Dendritic cell treated with granulocyte-macrophage colony-stimulating factor and Interleukin-4, amounts not matched to agents 40 ng/mL and 50 ng/mL, for 4 days (primary cell): Measurements from ENCODE around the gene PLCB4.

Experiments used
- H3K27ac Mint-ChIP-seq: one replicate; pipeline ENCODE4 v1.8.0; 2022; ENCODE audit warnings: mild to moderate bottlenecking, mixed read lengths
- H3K27me3 Mint-ChIP-seq: one replicate; pipeline ENCODE4 v1.8.0; 2022; ENCODE audit warnings: mild to moderate bottlenecking, mixed read lengths
- H3K36me3 Mint-ChIP-seq: one replicate; pipeline ENCODE4 v1.8.0; 2022; ENCODE audit warnings: low read depth, mixed read lengths
- H3K4me1 Mint-ChIP-seq: one replicate; pipeline ENCODE4 v1.8.0; 2022; ENCODE audit warnings: low read depth, mixed read lengths
- H3K4me3 Mint-ChIP-seq: one replicate; pipeline ENCODE4 v1.8.0; 2022; ENCODE audit warnings: mild to moderate bottlenecking, moderate library complexity, mixed read lengths
- H3K9me3 Mint-ChIP-seq: one replicate; pipeline ENCODE4 v1.8.0; 2022; ENCODE audit warnings: mixed read lengths
- intact Hi-C: fragments of 100-400 bp; cut with micrococcal nuclease; formaldehyde crosslinking; loops from one replicate; pipeline ENCODE4 v1.15.0; 2022

PLCB4 gene

DNA sequence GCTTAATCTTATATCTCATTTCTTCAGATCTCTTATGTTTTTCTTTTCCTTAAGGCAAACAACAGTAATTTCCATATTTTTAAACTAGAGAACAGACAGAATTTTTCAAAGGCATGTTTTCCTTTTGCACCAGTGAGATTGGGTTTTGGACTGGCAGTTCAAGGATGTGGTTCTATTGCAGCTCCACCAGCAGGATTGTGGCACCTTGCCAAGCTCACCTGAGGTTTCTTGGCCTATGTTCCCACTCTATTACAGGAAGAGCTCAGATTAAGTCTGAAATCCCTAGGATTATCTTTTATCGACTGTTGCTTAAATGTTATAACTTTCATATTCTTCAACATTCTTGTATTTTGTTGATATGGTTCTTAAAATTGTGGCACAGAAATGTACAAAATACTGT lies 218.9 kb downstream of the PLCB4 start:
- no peaks in the 10 kb centered on the region for H3K4me1 Mint-ChIP-seq
- intact Hi-C loops, result no loop called here

DNA sequence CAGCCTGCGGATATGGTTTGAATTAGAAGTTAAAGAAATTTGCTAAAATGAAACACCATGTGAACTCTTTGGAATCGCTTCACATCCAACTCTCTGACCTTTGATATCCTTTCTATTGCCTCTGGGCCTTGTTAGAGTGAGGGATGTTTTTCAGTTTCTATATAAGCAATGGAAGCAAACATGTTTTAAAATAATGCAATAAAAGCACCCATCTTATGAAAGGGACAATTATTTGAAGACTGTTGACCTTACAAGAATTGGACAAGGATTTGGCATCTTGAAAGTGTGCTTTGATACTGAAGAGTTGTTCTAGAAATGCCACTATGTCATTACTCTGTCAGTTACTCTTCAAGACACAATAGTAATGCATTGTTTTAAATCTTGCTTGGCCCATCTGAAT lies 221.4 kb downstream of the PLCB4 start:
- intact Hi-C loops, result no loop called here
- H3K27me3 Mint-ChIP-seq, result no peaks in the 10 kb centered on the region
- H3K9me3 Mint-ChIP-seq, result no peaks in the 10 kb centered on the region
- no peak overlapping the region for H3K27ac Mint-ChIP-seq
- H3K4me1 Mint-ChIP-seq, result peaks cover 5% of the 10 kb centered on the region
- no peaks in the 10 kb centered on the region for H3K36me3 Mint-ChIP-seq
- no peak overlapping the region for H3K4me3 Mint-ChIP-seq

More for the DNA sequence above, 218.9 kb downstream of the PLCB4 start:
- Mint-ChIP-seq H3K27ac (no peak overlapping the region), H3K27me3 (no peaks in the 10 kb centered on the region), H3K4me3 (no peak overlapping the region), H3K9me3 (no peaks in the 10 kb centered on the region), H3K36me3 (no peaks in the 10 kb centered on the region)

DNA sequence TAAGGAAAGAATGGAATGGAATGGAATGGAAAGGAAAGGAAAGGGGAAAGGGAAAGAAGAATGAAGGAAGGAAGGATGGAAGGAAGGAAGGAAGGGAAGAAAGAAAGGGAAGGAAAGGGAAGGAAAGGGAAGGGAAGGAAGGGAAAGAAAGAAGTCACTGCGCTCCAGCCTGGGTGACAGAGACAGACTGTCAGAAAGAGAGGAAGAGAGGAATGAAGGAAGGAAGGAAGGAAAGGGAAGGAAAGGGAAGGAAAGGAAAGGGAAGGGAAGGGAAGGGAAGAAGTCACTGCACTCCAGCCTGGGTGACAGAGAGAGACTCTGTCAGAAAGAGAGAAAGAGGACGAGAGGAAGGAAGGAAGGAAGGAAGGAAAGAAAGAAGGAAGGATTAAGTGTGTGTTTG lies 224.3 kb downstream of the PLCB4 start:
- Mint-ChIP-seq H3K27me3 (no peaks in the 10 kb centered on the region), H3K27ac (no peak overlapping the region), H3K4me3 (no peak overlapping the region), H3K36me3 (no peaks in the 10 kb centered on the region), H3K9me3 (no peaks in the 10 kb centered on the region), H3K4me1 (peaks cover 5% of the 10 kb centered on the region)
- intact Hi-C loops, result no loop called here

DNA sequence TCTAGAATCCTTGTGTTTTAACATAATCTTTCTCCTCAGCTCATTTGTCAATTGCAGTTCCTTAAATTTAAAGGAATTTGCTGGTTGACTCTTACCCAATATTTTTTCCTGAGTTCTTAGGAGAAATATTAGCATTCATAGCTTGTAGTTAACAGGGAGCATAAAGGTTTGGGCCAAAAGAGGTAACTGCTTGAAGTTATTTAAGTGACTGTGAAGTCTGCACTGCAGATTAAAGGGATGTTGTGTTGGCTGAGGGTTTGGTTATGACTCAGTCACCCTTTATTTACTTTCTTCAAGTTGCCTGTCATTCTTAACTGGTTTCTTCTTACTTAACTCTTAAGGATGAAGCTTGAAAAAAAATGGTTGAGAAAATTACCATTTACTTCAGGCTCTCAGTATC lies 225.2 kb downstream of the PLCB4 start:
- intact Hi-C loops, result no loop called here
- H3K4me3 Mint-ChIP-seq, result no peak overlapping the region
- no peaks in the 10 kb centered on the region for H3K36me3 Mint-ChIP-seq
- no peak overlapping the region for H3K27ac Mint-ChIP-seq
- H3K4me1 Mint-ChIP-seq, result peaks cover 5% of the 10 kb centered on the region
- H3K9me3 Mint-ChIP-seq, result no peaks in the 10 kb centered on the region
- H3K27me3 Mint-ChIP-seq, result no peaks in the 10 kb centered on the region

DNA sequence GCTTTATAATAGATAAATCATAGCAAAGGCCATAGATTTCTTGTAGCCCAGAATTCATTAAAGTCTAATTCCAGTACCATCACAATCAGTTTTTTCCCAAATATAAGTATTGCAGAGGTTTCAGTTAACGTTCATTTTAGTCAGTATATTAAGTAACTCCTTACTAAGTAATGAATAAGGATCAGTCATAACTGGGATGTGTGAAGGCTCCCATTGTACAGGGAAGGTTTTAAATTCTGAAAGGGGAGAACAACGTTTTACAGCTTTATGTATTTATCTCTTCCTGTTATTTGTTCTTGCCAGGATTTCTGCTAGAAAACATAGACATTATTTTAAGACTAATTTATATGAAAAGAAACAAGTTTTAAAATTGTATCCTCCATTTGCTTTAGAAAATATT lies 230.0 kb downstream of the PLCB4 start:
- no peaks in the 10 kb centered on the region for H3K36me3 Mint-ChIP-seq
- H3K27ac Mint-ChIP-seq, result no peak overlapping the region
- H3K4me3 Mint-ChIP-seq, result no peak overlapping the region
- intact Hi-C loops, result no loop called here
- no peaks in the 10 kb centered on the region for H3K9me3 Mint-ChIP-seq
- peaks cover under 1% of the 10 kb centered on the region for H3K4me1 Mint-ChIP-seq
- no peaks in the 10 kb centered on the region for H3K27me3 Mint-ChIP-seq

DNA sequence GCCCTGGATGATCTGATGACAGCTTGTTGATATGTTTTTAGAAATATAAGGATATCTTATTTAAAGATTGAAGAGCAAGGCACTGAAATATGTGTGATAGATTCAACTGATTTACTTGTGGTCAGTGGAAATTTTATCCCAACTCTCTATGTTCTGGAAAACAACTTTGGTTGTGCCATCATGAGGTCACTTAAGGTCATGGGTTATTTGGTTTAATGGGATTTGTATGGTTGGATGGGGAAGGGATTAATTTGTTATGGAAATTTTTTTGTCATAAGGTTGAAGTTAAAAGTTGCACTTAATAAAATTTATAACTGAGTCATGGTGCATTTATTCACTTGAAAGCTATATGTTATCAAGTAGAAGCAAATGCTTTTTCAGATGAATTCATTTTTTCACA lies 231.2 kb downstream of the PLCB4 start:
- Mint-ChIP-seq H3K27me3 (no peaks in the 10 kb centered on the region), H3K36me3 (no peaks in the 10 kb centered on the region), H3K4me1 (no peaks in the 10 kb centered on the region), H3K4me3 (no peak overlapping the region), H3K27ac (no peak overlapping the region), H3K9me3 (no peaks in the 10 kb centered on the region)
- intact Hi-C loops, result no loop called here

DNA sequence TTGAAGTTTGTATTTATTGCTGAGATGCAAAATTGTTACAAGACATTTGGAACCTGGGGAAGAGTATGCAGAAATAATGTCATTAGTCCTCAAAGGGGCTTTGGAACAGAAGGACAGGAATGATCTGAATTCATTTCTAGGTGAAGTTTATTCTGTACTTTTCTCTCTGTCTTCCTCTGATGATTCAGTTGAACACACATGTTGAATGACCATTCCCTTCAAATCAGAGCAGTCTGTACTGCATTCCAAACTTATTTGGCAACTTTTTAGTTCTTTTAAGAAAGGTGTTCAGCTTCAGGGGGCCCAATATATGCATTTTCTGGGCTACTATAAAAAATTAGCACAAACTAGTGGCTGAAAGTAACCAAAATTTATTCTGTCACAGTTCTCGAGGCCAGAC lies 231.6 kb downstream of the PLCB4 start:
- H3K27ac Mint-ChIP-seq, result no peak overlapping the region

DNA sequence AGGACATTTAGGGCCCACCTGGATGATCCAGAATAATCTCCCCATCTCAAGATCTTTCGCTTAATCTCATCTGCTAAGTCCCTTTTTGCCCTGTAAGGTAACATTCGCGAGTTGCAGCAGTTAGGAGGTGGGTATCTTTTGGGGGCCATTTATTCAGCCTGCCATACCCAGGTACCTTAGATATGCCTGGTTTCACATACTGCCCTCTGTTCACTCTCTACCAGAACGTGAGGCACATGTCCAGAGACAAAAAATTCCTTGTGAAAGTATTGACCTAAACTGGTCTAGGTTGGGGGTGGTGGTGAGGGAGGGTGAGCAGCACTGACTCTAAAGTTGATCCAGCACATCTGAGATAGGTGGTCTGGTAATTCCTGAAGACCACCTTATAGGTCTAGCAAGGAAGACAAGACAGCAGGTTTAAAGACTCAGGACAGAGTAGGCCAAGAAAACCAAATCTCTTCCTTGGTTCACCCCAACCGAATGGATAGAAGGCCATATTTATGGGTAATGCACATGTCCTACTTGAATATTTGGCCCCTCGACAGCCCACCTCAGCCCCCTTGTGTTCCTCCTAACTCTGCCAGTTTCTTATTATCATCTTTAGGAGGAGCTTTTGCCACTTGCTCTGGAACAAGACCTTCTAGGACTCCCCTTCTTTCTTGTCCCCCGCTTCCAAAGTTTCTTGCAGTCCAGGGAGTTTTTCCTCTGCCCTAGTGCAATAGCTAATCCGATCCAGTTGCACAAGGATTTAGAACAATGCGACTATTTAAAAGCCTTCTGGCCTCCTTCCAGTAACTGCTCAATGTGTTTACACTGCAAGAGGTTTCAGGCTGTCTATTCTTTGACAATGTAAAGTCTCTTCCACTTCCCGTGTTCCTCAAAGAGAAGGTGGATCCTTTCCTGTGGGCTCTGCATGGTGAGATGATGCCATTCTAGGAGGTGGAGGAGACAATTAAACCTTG lies 232.5 kb downstream of the PLCB4 start:
- Mint-ChIP-seq H3K4me1 (peaks cover 7% of the 10 kb centered on the region), H3K4me3 (no peak overlapping the region), H3K9me3 (no peaks in the 10 kb centered on the region), H3K27ac (no peak overlapping the region), H3K36me3 (no peaks in the 10 kb centered on the region), H3K27me3 (no peaks in the 10 kb centered on the region)
- intact Hi-C loops, result no loop called here

More for the DNA sequence above, 231.6 kb downstream of the PLCB4 start:
- no peaks in the 10 kb centered on the region for H3K4me1 Mint-ChIP-seq
- no peaks in the 10 kb centered on the region for H3K27me3 Mint-ChIP-seq
- intact Hi-C loops, result no loop called here
- no peaks in the 10 kb centered on the region for H3K9me3 Mint-ChIP-seq
- H3K4me3 Mint-ChIP-seq, result no peak overlapping the region
- H3K36me3 Mint-ChIP-seq, result no peaks in the 10 kb centered on the region

DNA sequence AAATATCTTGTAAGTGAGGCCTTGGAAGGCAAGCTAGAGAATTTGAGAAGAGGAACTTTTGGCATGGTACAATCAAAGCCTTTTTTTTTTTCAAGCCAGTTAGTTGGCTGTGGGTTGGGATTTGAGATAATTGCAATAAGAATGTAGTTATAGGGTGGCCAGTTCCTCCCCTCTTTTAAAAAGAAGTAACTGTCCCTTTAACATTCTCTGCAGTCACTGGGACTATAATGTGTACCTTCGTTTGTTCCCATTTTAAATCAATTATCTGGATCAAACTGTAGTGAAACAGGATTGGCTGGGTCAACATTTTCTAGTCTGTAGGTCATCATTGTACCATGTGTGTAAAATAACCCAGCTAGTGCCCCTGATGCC lies 233.2 kb downstream of the PLCB4 start:
- no peak overlapping the region for H3K4me3 Mint-ChIP-seq
- no peaks in the 10 kb centered on the region for H3K36me3 Mint-ChIP-seq
- H3K27ac Mint-ChIP-seq, result no peak overlapping the region
- no peaks in the 10 kb centered on the region for H3K27me3 Mint-ChIP-seq
- no peaks in the 10 kb centered on the region for H3K9me3 Mint-ChIP-seq
- intact Hi-C loops, result no loop called here
- peaks cover 11% of the 10 kb centered on the region for H3K4me1 Mint-ChIP-seq

DNA sequence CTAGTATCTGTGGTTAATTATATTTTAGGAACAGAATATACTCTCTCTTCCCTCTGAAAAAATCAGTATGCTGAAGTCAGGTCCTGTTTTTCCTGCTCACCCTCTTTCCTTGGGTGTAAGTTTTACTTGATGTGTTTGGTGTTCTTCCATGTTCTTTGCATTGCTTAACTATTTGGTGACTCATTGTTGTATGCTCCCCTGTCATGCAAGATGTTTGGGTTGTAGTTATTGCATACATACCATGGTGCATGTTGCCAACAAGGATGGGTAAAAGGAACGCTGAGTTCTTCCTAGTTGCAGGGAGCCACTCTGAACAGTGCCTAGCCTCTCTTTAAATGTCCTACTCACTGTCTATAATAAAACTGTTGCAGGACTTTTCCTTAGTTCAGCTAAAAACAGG lies 237.6 kb downstream of the PLCB4 start:
- Mint-ChIP-seq H3K27me3 (no peaks in the 10 kb centered on the region), H3K4me3 (no peak overlapping the region), H3K36me3 (no peaks in the 10 kb centered on the region)

DNA sequence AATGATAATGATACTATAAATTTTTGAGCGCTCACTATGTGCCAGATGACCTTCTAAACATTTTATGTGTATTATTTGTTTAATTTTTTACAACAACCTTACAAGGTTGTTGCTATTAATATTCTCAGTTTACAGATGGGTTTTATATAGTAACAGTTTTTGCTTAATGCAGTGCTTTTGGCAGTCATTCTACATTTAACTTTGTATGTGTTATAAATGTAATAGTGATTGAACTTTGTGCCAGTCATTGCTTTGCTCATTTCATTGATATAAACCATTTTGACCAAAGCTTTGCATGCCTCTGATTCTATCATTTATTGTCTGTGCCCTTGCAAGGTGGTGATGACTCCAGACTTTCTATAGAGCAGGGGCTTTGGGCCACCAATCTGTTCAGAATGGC lies 239.2 kb downstream of the PLCB4 start:
- Mint-ChIP-seq H3K36me3 (no peaks in the 10 kb centered on the region), H3K4me1 (peaks cover 11% of the 10 kb centered on the region), H3K27me3 (no peaks in the 10 kb centered on the region), H3K4me3 (no peak overlapping the region), H3K27ac (no peak overlapping the region), H3K9me3 (no peaks in the 10 kb centered on the region)
- intact Hi-C loops, result no loop called here

More for the DNA sequence above, 237.6 kb downstream of the PLCB4 start:
- Mint-ChIP-seq H3K4me1 (peaks cover 11% of the 10 kb centered on the region), H3K27ac (no peak overlapping the region), H3K9me3 (no peaks in the 10 kb centered on the region)
- intact Hi-C loops, result no loop called here

DNA sequence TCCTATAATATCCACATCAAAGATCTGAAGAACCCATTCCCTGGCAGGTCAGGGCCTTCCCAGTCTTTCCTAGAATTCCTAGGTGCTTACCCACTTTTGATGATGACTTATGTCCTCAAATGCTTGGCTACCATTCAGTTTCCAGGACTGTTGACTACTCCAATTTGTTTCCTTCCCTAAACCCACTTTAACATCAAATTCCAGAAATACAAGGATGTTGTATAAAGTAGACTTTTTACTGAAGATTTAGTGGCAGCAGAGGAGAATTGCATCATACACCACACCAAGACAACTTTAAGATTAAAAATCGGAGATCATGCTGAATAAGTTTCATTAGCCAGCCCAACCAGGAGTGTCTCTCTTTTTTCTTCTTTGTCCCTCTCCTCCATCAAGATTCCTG lies 242.2 kb downstream of the PLCB4 start:
- Mint-ChIP-seq H3K36me3 (no peaks in the 10 kb centered on the region), H3K27ac (no peak overlapping the region), H3K27me3 (no peaks in the 10 kb centered on the region), H3K4me3 (no peak overlapping the region), H3K9me3 (no peaks in the 10 kb centered on the region), H3K4me1 (peaks cover 7% of the 10 kb centered on the region)
- intact Hi-C loops, result no loop called here

DNA sequence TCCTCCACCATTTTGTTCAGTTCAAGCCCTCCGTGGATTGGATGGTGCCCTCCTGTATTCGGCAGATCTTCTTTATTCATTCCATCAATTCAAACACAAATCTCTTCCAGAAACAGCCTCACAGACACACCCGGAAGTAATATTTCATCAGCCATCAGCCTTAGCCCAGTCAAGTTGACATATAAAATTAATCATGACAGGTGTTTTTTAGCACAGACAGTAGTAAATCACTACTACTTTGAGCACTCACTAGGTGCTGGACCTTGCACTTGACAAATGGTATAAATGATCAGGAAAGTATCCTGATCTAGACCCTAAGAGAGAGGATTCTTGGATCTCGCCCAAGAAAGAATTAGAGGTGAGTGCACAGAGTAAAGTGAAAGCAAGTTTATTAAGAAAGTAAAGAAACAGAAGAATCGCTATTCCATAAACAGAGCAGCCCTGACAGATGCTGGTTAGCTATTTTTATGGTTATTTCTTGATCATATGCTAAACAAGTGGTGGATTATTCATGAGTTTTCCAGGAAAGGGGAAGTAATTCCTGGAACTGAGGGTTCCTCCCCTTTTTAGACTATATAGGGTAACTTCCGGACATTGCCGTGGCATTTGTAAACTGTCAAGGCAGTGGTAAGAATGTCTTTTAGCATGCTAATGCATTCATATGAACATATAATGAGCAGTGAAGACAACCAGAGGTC lies 250.9 kb downstream of the PLCB4 start:
- Mint-ChIP-seq H3K36me3 (no peaks in the 10 kb centered on the region), H3K9me3 (peaks cover 9% of the 10 kb centered on the region), H3K4me3 (no peak overlapping the region), H3K27me3 (no peaks in the 10 kb centered on the region), H3K27ac (no peak overlapping the region), H3K4me1 (peaks cover 14% of the 10 kb centered on the region)
- intact Hi-C loops, result no loop called here

DNA sequence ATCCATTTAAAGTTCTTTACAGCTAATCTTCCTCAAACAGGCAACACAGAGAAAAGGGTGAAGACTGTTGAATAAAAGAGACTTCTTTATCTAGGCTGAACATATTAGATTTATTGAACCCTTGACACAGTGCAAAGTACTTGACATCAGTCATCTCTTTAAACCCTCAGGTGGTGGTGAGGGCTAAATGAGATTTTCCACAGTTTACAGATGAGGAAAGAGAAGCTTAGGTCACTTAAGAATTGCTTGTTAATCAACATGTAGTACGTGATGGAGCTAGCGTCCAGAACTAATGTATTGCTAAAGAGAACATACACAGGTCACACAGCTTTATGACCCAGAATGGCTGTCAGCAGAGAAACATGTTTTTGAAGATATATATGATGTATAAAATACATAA lies 252.1 kb downstream of the PLCB4 start:
- peaks cover 9% of the 10 kb centered on the region for H3K9me3 Mint-ChIP-seq
- H3K27me3 Mint-ChIP-seq, result no peaks in the 10 kb centered on the region
- H3K4me1 Mint-ChIP-seq, result peaks cover 18% of the 10 kb centered on the region
- no peaks in the 10 kb centered on the region for H3K36me3 Mint-ChIP-seq
- no peak overlapping the region for H3K4me3 Mint-ChIP-seq
- H3K27ac Mint-ChIP-seq, result no peak overlapping the region
- intact Hi-C loops, result no loop called here
